B cell (primary cell): ENCODE results near the gene USP28. TPM values are rescaled to one million over a fixed set of nuclear protein-coding genes. Genes with fewer than 3 reads are reported as not detected.

Experiments used
- ATAC-seq: fragments of 200-7000 bp; cut with Tn5 transposase; one replicate; pipeline ENCODE4 v1.10.0; 2021; ENCODE audit warnings: low read depth, mild to moderate bottlenecking, moderate number of reproducible peaks, moderate library complexity
- CTCF ChIA-PET: fragments of 350-600 bp; sonication (Branson Sonifier 250); formaldehyde crosslinking; loops from one replicate; lab custom pipeline; 2021; ENCODE audit warnings: antibody characterized with exemption, inconsistent platforms; lab: Charles Lee
- POLR2A ChIA-PET: fragments of 350-600 bp; sonication (Branson Sonifier 250); formaldehyde crosslinking; loops from one replicate; lab custom pipeline; 2021; ENCODE audit warnings: antibody characterized with exemption; lab: Charles Lee
- DNase-seq: peaks from one replicate; pipeline ENCODE4 v3.0.0; 2013
- H2AFZ ChIP-seq: 2 replicates; pipeline ENCODE4 v1.6.1; 2012; ENCODE audit warnings: mild to moderate bottlenecking, low read depth, low read length; ENCODE audit not compliant: insufficient read depth, poor library complexity, severe bottlenecking
- H3K27ac ChIP-seq, 2 donors: 1 replicate in 1 of 2; 2 replicates in 1 of 2; pipeline ENCODE4 v1.5.1; 2012 to 2013; ENCODE audit warnings: low read length in 2 of 2, mild to moderate bottlenecking in 2 of 2, moderate library complexity in 1 of 2
- H3K27me3 ChIP-seq, 4 experiments: fragments of 200-600 bp in 1 of 4; sonication (generic) in 1 of 4; replicated peaks in 1 of 4; 1 replicate in 2 of 4; 2 replicates in 2 of 4; pipeline versions ENCODE4 v1.6.1 to v1.7.0; 2013 to 2016; ENCODE audit warnings: low read length in 3 of 4, mild to moderate bottlenecking in 2 of 4, mixed read lengths in 1 of 4, moderate library complexity in 1 of 4; ENCODE audit not compliant: insufficient read depth in 4 of 4, control insufficient read depth in 3 of 4; ENCODE audit errors: control extremely low read depth in 1 of 4
- H3K36me3 ChIP-seq, 2 experiments: replicated peaks in 1 of 2; 1 replicate in 1 of 2; 2 replicates in 1 of 2; pipeline versions ENCODE4 v1.6.1 to v1.7.1; 2013; ENCODE audit warnings: low read length in 1 of 2; ENCODE audit not compliant: insufficient read depth in 2 of 2, control insufficient read depth in 1 of 2; ENCODE audit errors: control extremely low read depth in 1 of 2, extremely low read depth in 1 of 2
- H3K4me1 ChIP-seq, 2 donors: fragments of 200-600 bp in 1 of 2; sonication (generic) in 1 of 2; 1 replicate in 1 of 2; 2 replicates in 1 of 2; pipeline versions ENCODE4 v1.5.1 to v1.6.1; 2013 to 2017; ENCODE audit warnings: low read length in 2 of 2; ENCODE audit not compliant: control insufficient read depth in 2 of 2, insufficient read depth in 2 of 2
- H3K4me2 ChIP-seq: replicated peaks from 2 replicates; pipeline ENCODE3; 2012; ENCODE audit warnings: mild to moderate bottlenecking, low read depth, low read length; ENCODE audit not compliant: poor library complexity, severe bottlenecking
- H3K4me3 ChIP-seq, 5 experiments: fragments of 200-600 bp in 1 of 5; sonication (generic) in 1 of 5; 1 replicate in 3 of 5; 2 replicates in 2 of 5; pipeline versions ENCODE4 v1.5.1 to v1.7.0; 2011 to 2016; ENCODE audit warnings: low read length in 4 of 5, mild to moderate bottlenecking in 4 of 5, low read depth in 2 of 5, control low read depth in 1 of 5, moderate library complexity in 1 of 5; ENCODE audit not compliant: insufficient read depth in 1 of 5; ENCODE audit errors: control extremely low read depth in 1 of 5, extremely low read depth in 1 of 5
- H3K79me2 ChIP-seq: fragments of 200-600 bp; sonication (generic); one replicate; pipeline ENCODE4 v1.6.0; 2016; ENCODE audit warnings: low read length; ENCODE audit not compliant: control insufficient read depth, insufficient read depth
- H3K9ac ChIP-seq: fragments of 200-600 bp; sonication (generic); 2 replicates; pipeline ENCODE4 v1.6.1; 2017; ENCODE audit warnings: mild to moderate bottlenecking, low read length, moderate library complexity
- H3K9me3 ChIP-seq, 3 donors: one replicate each; pipeline versions ENCODE4 v1.6.1 to v1.7.1; 2013; ENCODE audit warnings: low read length in 2 of 3; ENCODE audit not compliant: control insufficient read depth in 2 of 3, insufficient read depth in 1 of 3; ENCODE audit errors: control extremely low read depth in 1 of 3
- H4K20me1 ChIP-seq: 2 replicates; pipeline ENCODE4 v1.6.0; 2012; ENCODE audit warnings: mild to moderate bottlenecking, low read length; ENCODE audit not compliant: insufficient read depth, control insufficient read depth, poor library complexity, severe bottlenecking
- H3K27ac Mint-ChIP-seq: one replicate; pipeline ENCODE4 v1.8.0; 2021; ENCODE audit warnings: mixed read lengths
- H3K27me3 Mint-ChIP-seq: one replicate; pipeline ENCODE4 v1.8.0; 2021; ENCODE audit warnings: mixed read lengths
- H3K4me1 Mint-ChIP-seq: one replicate; pipeline ENCODE4 v1.8.0; 2021; ENCODE audit warnings: mixed read lengths
- H3K4me3 Mint-ChIP-seq: one replicate; pipeline ENCODE4 v1.8.0; 2021; ENCODE audit warnings: mixed read lengths
- H3K9me3 Mint-ChIP-seq: one replicate; pipeline ENCODE4 v1.8.0; 2022; ENCODE audit warnings: mixed read lengths; ENCODE audit not compliant: insufficient read depth
- EZH2 ChIP-seq: IDR thresholded peaks from 2 replicates; pipeline ENCODE4 v1.6.1; 2012; ENCODE audit warnings: borderline replicate concordance, low read depth, mild to moderate bottlenecking, moderate library complexity, low read length; ENCODE audit not compliant: insufficient read depth, poor library complexity, severe bottlenecking
- WGBS: methylation state at CpG from one replicate; pipeline ENCODE4 v1.1.5; 2013; ENCODE audit warnings: missing lambda C conversion rate; ENCODE audit not compliant: insufficient coverage; 5-methylcytosine and 5-hydroxymethylcytosine counted together
- intact Hi-C: fragments of 100-400 bp; cut with micrococcal nuclease; formaldehyde crosslinking; loops from one replicate; pipeline ENCODE4 v1.10.0; 2022
- polyA plus RNA-seq: library from polyadenylated mRNA; depleted of rRNA; stranded (reverse); fragments of >200 nt; gene quantifications from 2 replicates; pipeline ENCODE4 v1.2.3, GENCODE V29; 2012
- total RNA-seq, 2 donors: library from RNA; stranded (reverse); fragments of 120-200 nt in 1 of 2; gene quantifications; 1 replicate in 1 of 2; 2 replicates in 1 of 2; pipeline versions ENCODE4 v1.2.3 to v1.2.4, GENCODE V29; 2013 to 2022
- TF ChIP-seq, protein P1 (sequence below): fragments of 200-600 bp; IDR thresholded peaks from one replicate; pipeline ENCODE4 v1.8.0; 2022; ENCODE audit warnings: antibody characterized with exemption, mild to moderate bottlenecking

The USP28 gene
- total and polyA plus RNA-seq, 2 donors (not counting 1 experiment from before 2014, with no cell fraction given) = 78.0 to 104 TPM

- Histone ChIP-seq H3K4me3 (no peak within 1 kb of the TSS), H3K79me2 (peaks cover 1% of the 10 kb centered on the region), H3K27ac (no peak within 1 kb of the TSS), H3K27me3 (peaks cover 0 to 5% (median 1%) of the 10 kb centered on the region in 4 experiments), H3K9ac (no peak within 1 kb of the TSS), H3K4me2 (no peak within 1 kb of the TSS), H4K20me1 (no peaks in the 10 kb centered on the region), H3K9me3 (no peaks in the 10 kb centered on the region), H3K36me3 (no peaks in the 10 kb centered on the region), H3K4me1 (no peaks in the 10 kb centered on the region), H2AFZ (no peak within 1 kb of the TSS)
- Mint-ChIP-seq H3K9me3 (no peaks in the 10 kb centered on the region), H3K4me1 (peaks cover under 1% of the 10 kb centered on the region), H3K27me3 (peaks cover 40% of the 10 kb centered on the region), H3K4me3 (no peak within 1 kb of the TSS), H3K27ac (no peak within 1 kb of the TSS)
- ChIA-PET CTCF (no interaction called here), POLR2A (no interaction called here)
- DNase-seq (no peak), ATAC-seq (no peak)
- TF ChIP-seq, protein P1, sequence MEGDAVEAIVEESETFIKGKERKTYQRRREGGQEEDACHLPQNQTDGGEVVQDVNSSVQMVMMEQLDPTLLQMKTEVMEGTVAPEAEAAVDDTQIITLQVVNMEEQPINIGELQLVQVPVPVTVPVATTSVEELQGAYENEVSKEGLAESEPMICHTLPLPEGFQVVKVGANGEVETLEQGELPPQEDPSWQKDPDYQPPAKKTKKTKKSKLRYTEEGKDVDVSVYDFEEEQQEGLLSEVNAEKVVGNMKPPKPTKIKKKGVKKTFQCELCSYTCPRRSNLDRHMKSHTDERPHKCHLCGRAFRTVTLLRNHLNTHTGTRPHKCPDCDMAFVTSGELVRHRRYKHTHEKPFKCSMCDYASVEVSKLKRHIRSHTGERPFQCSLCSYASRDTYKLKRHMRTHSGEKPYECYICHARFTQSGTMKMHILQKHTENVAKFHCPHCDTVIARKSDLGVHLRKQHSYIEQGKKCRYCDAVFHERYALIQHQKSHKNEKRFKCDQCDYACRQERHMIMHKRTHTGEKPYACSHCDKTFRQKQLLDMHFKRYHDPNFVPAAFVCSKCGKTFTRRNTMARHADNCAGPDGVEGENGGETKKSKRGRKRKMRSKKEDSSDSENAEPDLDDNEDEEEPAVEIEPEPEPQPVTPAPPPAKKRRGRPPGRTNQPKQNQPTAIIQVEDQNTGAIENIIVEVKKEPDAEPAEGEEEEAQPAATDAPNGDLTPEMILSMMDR = no peak
- no peak for TF ChIP-seq EZH2
- intact Hi-C loops = no loop called here
- WGBS = 94% methylated on average over 4 of the region's 4 CpGs
Observed at GRCh38 chr11:113779496-113779895, 95.9 kb downstream of the USP28 start, which contains the start of gene CLDN25. TSS of gene CLDN25 (plus strand) at chr11:113779796. CDS start at chr11:113779796, 0 bp downstream.

DNA sequence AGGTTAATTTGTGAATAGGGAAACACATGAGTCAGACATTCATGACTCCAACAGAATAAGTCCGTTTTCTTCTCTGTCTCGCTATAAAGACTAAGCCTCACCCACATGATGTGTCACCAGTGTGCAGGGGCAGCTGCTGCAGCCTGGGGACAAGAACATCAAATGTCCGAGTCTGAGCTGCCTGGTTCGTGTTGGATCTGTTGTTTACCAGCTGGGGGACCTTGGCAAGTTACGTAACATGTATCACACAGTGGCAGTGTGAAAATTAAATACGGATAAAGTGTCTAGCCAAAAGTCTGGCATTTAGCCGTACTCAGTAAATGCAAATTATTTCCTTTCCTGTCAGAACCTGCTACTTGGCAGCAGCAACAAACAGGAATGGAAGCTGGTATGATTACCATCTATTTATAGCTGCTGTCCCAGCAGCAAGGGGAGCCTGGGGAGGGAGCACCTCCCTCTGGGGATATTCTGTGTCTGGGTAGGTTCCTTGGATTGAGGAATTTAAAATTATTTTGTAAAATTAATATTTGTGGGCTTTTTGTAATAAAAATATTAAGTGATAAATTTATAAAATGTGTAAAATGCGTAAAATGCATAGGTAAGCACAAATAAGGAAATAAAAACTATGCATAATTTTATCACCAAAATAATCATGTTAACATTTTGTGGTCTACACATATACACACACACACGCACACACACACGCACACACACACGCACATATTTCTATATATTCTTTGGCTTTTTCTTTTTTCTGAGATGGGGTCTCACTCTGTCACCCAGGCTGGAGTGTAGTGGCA lies 97.1 kb downstream of the USP28 start:
- Histone ChIP-seq H3K79me2 (peaks cover 7% of the 10 kb centered on the region), H3K9ac (no peak overlapping the region), H2AFZ (no peak overlapping the region), H3K27me3 (peaks cover 0 to 5% (median 1%) of the 10 kb centered on the region in 4 experiments), H3K4me1 (peaks cover 0 to under 1% of the 10 kb centered on the region in 2 donors), H3K4me2 (no peak overlapping the region), H4K20me1 (no peaks in the 10 kb centered on the region), H3K27ac (no peak overlapping the region), H3K9me3 (no peaks in the 10 kb centered on the region), H3K36me3 (no peaks in the 10 kb centered on the region), H3K4me3 (no peak overlapping the region)
- peaks cover 34% of the 10 kb centered on the region for H3K27me3 Mint-ChIP-seq
- H3K4me1 Mint-ChIP-seq = peaks cover 8% of the 10 kb centered on the region
- DNase-seq (no peak), ATAC-seq (no peak)
- WGBS = 45% methylated on average over 6 of the region's 11 CpGs
- no peak for TF ChIP-seq EZH2
- TF ChIP-seq, protein P1 = no peak
- ChIA-PET CTCF (interaction anchor here (0.6 kb wide), 1 partner anchor 16 kb away, joined by 3 read pairs; no protein-coding TSS in a partner anchor), POLR2A (no interaction called here)
- intact Hi-C loops = no loop called here
- H3K4me3 Mint-ChIP-seq = no peak overlapping the region
- no peaks in the 10 kb centered on the region for H3K9me3 Mint-ChIP-seq
- H3K27ac Mint-ChIP-seq = no peak overlapping the region
